Measurements from ENCODE around the gene WDR37. TPM values are rescaled to one million over a fixed set of nuclear protein-coding genes. Genes with fewer than 3 reads are reported as not detected.
"Not testable (repeated sequence)": the region's sequence is repeated elsewhere in the genome, so short reads cannot be mapped to it uniquely, and the experiment has no call there.

Gene WDR37
- polyA plus RNA-seq (2013, experiment 1 of 2; ENCODE audit: insufficient read length), result 10.7 TPM
- 10.6 TPM for polyA plus RNA-seq (2013, experiment 2 of 2; ENCODE audit: insufficient read length)

DNA sequence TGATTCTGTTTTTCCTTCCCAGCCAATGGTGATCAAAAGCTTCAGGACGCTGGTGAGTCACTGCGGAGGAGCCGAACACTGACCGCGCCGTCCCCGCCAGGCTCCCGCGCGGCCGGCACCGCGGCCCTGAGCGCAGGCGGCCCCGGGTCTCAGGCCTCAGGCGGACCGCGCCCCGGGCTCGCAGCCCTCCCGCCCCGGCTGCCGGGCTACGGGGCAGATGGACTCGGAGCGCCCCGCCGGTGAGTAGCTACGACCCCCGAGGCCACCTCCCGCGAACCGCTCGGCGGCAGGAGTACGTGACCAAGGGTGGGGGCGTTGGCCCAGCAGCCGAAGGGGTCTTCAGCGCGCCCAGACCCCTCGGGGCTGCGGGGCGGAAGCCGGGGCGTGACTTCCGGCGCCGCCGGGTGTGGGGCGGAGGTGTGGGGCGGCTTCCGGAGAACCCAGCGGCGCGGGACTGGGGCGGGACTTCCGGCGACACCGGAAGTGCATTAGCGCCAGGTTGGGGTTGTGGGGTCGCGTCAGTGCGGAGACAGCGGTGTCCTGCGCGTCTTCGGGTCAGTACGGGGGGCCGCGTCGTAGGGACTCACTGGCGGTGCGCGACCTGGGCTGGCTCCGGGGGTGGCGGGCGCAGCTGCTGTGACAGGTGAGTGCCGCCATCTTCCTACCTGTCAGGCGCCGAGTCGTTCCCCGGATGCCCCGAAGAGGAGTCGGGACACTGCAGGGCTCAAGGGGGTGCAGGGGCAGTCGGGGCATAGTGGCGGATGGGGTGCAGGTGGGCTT, at the start of gene WDR37:
WDR37 (plus strand) TSS at position 60 of the 780 bp plus-strand sequence. CDS start 15,771 bp downstream, outside the sequence.
- peak; percentile 84 for DNase-seq

DNA sequence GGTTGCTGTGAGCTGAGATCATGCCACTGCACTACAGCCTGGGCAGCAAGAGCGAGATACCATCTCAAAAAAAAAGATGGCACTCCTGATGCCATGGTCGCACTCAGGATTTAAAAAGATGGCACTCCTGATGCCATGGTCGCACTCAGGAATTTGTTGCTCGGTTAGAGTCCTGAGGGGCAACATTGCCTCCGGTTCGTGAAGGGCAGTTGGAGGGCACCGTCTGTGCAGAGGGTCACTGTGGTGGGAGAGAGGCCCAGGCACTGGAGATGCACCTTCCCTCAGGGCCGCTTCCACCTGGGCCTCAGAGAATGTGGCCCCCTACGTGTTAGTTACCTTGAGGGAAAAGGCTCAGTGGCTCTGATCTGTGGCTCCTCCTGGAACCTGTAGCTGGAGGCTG, 49.6 kb upstream of the WDR37 start:
- no peak for DNase-seq

DNA sequence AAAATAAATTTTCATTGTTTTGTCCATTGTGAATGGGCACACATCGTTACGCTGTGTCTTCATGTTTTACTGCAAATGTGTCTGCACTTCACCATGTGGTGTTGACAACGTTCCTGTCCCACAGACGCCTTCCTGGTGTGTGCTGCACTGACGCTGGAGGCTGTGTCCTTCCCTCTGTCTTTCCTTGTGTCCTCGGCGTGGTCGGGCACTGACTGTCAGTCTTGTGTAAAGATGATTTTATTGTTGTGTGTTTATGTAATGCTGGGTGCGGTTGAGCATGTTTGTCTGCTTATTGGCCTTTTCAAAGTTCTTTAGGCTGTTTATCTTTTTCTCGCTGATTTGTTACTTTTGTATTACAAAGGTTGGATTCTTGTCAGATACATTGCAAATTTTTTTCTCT, 48.6 kb upstream of the WDR37 start:
- no peak for DNase-seq

GRCh38 chr10:1009071-1009494, 47.1 kb upstream of the WDR37 start:
- no peak for DNase-seq

GRCh38 chr10:1009947-1010346, 46.2 kb upstream of the WDR37 start:
- DNase-seq, result not testable (repeated sequence)

DNA sequence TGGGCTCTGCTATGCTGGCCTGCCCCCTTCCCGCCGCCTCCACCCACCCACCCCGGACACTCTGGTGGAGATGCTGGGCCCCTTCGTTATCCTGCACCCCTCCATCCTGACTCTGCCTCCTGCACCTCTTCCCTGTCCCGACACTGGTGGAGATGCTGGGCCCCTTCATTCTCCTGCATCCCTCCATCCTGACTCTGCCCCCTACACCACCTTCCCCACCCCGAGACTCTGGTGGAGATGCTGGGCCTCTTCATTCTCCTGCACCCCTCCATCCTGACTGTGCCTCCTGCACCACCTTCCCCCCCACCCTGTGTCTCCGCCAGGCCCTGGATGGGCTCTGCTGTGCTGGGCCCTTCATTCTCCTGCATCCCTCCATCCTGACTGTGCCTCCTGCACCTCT, 45.5 kb upstream of the WDR37 start:
- DNase-seq, result no peak

DNA sequence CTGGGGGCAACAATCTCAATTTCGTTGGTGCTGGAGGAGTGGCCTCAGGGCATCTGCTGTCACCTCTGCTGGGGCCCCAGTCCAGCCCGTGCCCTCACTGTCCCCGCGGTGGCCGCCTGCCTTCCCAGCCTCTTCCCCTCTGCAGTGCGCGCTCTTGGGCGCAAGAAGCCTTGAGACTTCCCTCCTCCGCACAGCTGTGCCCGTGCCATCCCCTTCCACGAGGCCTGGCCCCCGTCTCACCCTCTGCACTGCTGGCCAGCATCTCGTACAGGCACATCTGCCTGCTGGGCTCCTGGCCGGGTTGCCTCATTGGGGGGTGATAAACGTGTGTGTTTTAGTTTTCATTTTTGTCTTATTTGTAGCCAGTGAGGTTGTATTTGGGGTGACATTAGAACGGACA, 44.5 kb upstream of the WDR37 start:
- no peak for DNase-seq

- DNase-seq, result no peak
Measured at GRCh38 chr10:1015688-1016087, 40.5 kb upstream of the WDR37 start.

GRCh38 chr10:1019362-1019761, 36.8 kb upstream of the WDR37 start:
- no peak for DNase-seq

GRCh38 chr10:1020460-1020859, 35.7 kb upstream of the WDR37 start:
- no peak for DNase-seq

DNA sequence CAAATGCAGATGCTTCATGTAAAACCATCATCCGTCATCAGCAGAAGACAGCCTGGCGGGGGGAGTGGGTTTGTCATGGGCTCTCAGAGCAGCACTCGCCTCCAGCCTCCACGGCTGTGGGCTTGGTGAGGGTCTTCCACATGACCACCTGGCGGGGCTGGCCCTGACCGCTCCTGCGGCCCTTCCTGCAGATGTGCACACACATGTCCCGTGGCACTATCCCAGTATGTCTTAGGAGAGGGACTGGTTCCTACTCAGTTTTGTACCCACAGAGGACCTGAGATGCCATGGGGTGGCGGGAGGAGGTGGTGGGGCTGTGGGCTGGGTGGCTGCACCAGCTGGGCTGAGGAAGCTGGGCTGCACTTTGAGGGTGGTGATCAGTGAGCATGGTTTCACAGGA, 35.2 kb upstream of the WDR37 start:
- DNase-seq, result no peak

GRCh38 chr10:1022413-1022812, 33.8 kb upstream of the WDR37 start:
- no peak for DNase-seq

DNA sequence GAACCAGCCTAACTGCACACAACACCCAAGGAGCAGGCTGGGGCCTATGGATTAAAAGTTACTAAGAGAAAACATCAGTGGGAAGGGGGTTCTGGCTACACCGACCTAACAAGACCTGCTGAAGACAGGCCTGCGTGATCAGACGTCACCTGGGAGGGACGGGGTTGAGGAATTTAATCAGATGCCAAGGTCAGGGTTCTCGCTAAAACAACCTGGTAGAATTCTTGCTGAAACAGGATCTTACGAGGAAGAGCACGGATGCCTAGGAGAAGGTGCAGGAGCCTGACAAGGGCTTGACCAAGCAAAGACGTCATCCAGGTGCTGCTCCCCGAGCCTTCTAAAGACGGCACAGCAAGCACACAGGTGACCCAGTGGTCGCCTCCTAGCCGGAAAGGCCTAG, 32.1 kb upstream of the WDR37 start:
- DNase-seq, result no peak

- DNase-seq, result no peak
Measured at GRCh38 chr10:1025683-1026082, 30.5 kb upstream of the WDR37 start, which contains the start of gene IDI2. Gene IDI2 (minus strand): TSS chr10:1025859. CDS start chr10:1024723, 1,136 bp downstream.

DNA sequence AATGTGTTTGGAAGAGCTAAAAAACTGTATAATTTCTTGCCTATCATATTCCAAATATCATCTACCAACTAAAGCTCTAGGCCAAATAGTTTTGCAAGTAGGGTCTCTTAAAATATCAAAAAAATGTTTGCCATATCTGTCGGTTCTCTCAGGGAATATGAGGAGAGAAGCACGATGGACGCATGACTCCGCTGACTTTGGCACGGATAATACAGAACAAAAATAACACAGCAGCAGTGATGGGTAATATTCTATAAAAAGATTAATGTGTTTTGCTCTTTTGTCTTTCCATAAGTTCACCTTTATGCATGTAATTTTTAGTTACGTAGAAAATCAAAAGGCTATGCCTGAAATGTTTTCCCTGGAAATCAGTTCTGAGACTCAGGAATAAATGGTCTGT, 29.6 kb upstream of the WDR37 start:
- no peak for DNase-seq

GRCh38 chr10:1029838-1030237, 26.3 kb upstream of the WDR37 start:
- no peak for DNase-seq

- no peak for DNase-seq
Measured at GRCh38 chr10:1033601-1034000, 22.6 kb upstream of the WDR37 start.

GRCh38 chr10:1034758-1035157, 21.4 kb upstream of the WDR37 start:
- DNase-seq, result no peak

DNA sequence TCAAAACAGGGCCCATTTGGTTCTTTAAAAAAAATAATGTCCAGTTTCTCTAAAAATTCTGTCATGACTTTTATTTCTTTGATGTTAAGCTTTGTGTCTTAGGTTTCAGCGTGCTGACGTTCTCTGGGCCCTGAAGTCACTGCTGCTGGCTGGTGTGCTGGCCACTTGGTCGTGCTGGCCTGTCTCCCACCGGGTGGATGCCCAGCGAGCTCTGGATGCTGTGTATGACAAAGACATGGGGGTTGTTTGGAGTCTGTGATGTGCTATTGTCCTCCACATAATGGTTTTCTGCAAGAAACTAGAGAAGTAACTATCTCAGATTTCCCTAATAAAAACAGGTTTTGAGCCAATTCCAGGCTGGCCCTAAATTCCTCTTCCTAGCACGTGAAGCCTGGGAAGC, 21.0 kb upstream of the WDR37 start:
- no peak for DNase-seq

DNA sequence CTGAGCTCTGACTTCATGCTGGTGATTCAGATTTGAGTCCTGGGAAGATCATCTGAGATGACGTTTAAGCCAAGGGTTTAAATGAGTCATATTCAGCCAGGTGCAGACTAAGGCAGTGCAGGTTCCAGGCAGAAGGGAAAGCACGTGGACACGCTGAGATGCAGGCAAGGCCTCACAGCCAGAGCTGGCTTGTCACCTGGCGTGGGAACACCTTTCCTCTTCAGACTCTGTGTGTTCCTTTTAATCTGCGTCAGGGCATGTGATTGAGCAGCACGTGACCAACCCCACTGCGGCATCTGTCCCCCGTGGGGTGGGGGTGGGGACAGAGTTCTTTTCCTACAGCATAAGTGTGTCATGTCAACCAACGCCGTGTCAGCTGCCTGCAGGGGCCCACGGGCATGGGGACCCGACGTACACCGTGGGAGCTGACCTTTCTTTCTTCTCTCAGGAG, 19.8 kb upstream of the WDR37 start:
- DNase-seq, result no peak

DNA sequence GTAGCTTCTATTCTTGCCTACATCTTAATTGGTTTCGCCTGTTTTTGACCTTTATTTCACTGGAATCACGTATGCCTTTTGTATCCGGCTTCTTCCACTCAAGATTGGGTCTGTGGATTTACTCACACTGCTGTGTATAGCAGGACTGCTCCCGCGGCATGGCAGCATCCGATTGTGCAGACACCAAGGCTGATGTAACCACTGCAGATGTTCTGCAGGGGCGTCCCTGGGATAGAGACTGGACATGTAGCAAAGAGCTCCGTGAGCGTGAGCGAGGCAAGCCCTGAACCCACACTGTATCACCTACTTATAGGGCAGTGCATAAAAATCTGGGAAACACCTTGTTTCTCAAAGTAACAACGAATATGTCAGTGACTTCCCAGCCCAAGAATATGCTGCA, 19.1 kb upstream of the WDR37 start:
- no peak for DNase-seq

- DNase-seq, result not testable (repeated sequence)
Measured at GRCh38 chr10:1038769-1039168, 17.4 kb upstream of the WDR37 start.

DNA sequence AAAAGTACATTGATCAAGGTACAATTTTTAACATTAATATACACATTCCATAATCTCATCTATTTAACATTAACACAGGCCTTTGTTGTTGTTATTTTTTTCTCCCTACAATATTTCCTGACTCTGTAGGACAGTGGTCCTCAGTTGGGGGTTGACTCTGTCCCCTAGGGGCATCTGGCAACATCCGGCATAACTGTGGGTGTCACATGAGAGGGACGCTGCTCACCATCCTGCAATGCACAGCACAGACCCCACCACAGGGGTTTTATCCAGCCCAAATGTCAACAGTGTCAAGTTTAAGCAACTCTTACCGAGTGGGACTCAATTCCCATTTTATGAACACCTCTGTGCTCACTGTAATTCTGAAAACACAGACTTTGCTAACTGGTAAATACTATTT, 16.1 kb upstream of the WDR37 start:
- DNase-seq, result no peak

DNA sequence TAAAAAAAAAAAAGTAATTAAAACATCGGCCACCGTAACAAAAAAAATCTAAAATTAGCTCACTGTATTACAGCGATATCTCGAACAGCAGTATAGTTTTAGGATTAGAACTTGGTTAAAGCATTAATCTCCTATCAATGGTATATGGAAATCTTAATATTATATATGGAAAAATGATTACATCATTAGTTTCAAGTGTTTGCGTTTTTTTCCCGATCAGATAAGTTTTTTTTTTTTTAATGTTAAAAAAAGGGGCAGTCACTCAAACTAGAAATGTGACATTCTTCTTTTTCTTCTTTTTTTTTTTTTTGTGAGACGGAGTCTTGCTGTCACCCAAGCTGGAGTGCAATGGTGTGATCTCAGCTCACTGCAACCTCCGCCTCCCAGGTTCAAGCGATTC, 14.7 kb upstream of the WDR37 start:
- DNase-seq, result no peak
